HG02870 (cell line): Measurements from ENCODE around the gene PPFIA2.
A peak's percentile ranks its signal among the peaks of the same experiment; 100 is the strongest.

Source experiments
- ATAC-seq: cut with Tn5 transposase; IDR thresholded peaks from one replicate; pipeline ENCODE4 v1.9.1; 2021; ENCODE audit warnings: mild to moderate bottlenecking, moderate library complexity; ENCODE audit not compliant: unreplicated experiment

The PPFIA2 gene

DNA sequence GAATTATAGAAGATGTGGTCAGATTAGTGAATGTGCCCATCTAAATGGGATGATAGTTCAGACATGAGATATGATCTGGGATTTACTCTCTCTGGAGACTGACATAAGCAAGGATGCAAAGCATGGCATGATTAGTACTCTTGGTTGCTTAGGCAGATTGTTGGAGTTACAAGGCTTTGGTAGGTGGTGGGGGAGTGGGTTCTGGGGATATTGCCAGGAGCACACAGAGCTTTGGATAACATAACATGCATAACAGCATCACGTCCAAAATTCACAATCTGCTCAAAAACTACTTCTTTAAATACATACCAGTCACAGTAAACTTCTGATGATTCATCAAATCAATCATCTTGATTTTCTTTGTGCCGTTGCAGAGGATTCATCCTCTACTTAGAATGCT lies 393.9 kb downstream of the PPFIA2 start:
- no peak for ATAC-seq

DNA sequence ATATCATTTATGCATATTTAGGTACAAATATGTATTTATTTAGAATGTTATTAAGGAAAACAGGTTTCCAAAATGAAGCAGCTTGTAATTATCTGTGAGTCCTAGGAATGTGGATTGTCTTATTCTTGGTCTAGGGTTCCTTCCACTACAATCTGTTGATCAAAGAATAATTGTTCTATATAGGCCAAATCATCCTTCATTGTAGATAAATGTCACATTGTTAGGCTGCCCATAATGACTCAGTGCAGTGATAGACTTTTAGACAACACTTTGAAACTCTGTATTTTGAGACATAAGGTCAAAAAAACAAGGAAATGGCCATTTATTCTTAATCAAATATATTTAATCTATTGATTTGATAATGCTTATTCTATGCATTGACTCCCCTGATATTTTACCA lies 398.2 kb downstream of the PPFIA2 start:
- no peak for ATAC-seq

DNA sequence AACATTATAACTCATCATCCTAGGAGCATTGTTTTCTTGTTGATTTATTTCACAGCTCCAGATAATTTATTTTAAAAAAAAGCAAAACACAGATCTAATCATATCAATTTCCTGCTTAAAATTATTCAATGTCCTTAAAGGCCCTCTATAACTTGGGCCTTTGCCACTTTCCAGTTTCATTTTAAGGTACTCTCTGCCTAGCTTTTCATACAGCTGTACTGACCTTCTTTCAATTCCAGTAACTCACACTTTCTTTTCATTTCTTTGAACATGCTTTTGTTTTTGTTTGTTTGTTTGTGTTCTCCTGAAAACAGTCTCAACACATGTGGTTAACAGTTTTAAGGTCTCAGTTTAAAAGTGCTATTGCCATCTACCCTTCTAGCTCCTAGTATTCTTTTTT lies 399.4 kb downstream of the PPFIA2 start:
- ATAC-seq, result no peak

- no peak for ATAC-seq
Observed at GRCh38 chr12:81354327-81354932, 404.7 kb downstream of the PPFIA2 start.

DNA sequence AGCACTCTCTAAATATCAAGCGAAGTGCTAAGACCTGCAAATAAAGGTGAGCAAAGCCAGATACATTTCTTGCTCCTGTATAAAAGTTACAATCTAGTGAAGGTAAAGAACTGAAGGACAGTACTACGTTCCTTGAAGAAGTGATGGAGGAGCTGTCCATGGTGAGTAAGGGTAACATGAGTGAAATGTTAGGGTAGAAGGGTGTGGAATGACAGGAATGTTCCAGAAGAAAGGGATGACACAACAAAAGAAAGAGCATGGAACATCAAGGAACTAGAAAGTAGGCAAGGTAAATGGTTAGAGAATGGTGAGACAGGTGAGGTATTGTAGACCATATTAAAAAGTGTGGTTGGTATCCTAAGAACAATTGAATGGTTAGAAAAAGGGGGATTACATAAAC lies 408.8 kb downstream of the PPFIA2 start:
- ATAC-seq, result no peak

GRCh38 chr12:81347404-81347803 lies 411.7 kb downstream of the PPFIA2 start:
- no peak for ATAC-seq

DNA sequence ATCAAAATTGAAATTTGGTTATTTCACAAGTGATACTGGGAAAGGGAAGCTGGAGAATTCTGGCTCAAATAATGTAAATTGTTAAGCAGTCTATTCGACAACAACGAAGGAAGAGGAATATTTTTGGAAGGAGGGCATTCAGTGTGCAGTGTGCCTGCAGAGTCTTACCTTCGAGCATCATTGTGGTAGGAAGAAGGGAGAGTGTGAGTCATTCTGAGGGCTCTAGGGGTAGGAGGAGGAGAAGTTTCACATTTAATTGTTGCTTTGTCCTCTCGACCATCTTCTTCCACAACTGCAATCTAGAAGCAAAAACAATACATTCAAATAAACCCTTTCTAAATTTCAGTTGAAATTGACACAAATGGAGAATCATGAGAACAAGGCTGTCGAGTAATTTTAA lies 418.2 kb downstream of the PPFIA2 start:
- ATAC-seq, result peak; percentile 47

DNA sequence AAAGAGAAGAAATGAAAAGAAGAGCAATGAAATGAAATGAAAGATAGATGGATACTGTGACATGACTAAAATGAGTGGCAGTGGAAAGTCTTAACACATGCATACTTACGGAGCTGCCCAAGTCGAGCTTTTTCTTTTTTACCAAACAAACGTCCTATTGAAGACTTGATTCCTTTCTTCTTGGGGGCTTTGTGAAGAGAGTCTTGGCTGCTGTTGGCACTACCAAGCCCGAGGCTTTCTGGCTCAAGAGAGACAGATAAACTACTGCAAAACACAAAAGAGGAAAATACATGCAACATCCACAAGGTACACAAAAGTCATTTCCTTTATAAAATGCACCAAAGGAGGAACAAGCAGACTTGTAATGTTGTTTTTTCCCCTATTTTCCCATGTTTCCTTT lies 420.1 kb downstream of the PPFIA2 start:
- ATAC-seq, result no peak

DNA sequence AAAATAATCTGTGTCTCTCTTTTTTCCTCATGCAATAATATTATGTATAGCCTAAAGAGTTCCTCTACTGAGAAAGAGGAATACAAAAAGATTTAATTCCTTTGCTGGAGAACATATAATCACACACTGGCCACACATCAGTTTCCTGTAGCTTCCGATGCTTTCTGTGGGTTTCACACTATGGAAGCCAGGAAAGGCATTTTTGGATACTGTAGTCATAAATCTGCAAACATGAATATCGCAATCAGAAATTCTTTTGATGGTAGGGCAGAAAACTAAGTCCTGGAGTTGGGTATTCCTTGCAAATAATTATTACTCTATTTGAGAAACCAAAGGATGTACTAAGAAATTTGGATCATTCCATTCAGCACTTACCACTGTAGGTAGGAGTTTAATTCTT lies 421.3 kb downstream of the PPFIA2 start:
- ATAC-seq, result no peak

DNA sequence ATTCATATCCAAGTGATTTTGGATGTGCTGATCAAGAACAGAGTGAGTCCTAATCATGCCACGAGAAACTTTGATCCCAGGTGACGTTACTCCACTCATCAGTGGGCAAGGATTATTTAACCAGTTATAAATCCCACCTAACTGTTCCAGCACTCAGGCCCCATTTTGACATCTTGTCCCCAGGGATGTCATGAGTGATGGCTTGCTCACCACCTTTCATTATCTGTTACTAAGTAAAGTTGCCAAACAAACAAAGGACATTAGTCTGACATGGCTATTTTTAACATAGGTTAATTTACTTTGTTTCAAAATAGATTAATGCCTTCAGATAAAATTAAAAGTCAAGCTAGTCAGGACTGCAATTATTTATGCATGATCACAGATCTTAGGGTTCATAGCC lies 425.3 kb downstream of the PPFIA2 start:
- ATAC-seq, result no peak

DNA sequence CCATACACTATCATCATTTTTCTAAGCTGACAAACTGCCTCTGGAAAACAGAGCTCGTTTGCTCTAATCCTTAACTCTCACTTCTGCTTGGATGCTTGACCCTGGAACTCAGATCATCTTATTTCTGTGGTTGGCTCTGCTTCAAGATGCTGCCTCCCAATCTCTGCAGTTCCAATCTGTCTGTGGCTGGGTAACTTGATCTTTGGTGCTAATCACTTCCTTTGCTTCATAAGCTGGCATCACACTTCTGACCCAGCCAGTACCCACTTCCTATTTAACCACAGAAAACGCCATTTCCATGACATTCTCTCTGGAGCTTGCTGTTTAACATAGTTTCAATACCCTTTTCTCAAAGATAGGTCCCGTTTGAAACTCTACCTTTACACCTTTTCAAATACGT lies 427.1 kb downstream of the PPFIA2 start:
- no peak for ATAC-seq

- ATAC-seq, result no peak
Observed at GRCh38 chr12:81330480-81330879, 428.7 kb downstream of the PPFIA2 start.

- ATAC-seq, result peak; percentile 88
Observed at GRCh38 chr12:81329085-81329484, 430.1 kb downstream of the PPFIA2 start.

DNA sequence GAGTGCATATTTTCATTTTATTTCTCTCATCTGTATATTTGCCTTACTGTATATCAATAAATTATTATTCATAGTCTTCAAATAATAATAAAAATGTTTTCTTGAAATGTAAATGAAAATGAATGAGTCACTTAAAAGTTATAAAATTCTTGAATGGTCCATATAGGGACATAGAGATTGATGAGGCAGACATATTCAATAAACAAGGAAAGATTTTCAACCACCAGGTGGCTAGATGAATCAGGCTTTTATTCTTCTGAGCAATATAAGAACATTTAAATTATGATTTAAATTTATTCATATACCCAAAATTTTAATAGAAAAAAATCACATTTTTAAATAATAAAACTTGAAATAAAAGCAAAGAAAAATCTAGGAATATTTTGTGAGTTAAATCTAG lies 431.7 kb downstream of the PPFIA2 start:
- ATAC-seq, result no peak

DNA sequence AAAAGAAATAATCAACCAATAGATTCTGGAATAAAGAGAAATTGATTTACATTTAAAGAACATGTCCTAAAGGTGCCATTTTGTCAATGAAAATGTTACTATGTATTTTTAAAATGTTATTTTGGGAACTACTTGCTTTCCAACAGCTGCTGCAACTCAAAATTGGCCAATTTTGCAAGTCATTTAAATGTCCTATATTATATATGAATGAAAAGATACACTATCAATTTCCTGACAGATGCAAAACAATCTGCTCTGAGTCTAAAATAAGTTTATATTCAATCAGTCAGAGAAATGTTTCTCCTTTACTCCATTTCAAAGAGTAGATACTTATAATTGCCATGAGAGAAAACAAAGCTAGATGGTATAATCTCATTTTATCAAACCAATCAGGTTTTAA lies 434.1 kb downstream of the PPFIA2 start:
- no peak for ATAC-seq

- no peak for ATAC-seq
Observed at GRCh38 chr12:81314903-81315531, 444.1 kb downstream of the PPFIA2 start.

DNA sequence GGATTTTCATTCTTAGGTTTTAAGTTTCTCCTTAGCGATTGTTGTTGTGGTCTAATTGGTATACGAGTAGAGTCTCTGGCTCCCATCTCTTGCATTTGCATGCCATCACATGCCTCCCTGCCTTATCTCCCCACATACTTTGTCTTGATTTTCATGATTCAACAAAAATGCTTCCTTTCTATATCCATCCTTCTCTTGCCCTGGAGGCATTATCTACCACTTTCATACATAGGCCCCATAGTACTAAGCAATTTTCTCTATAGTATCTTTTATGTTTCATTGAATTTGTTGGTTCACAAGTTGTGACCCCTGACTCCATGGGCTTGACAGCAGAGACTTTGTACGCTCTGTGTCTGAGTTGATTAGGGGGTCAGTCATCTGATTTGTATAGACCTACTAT lies 455.2 kb downstream of the PPFIA2 start:
- no peak for ATAC-seq

DNA sequence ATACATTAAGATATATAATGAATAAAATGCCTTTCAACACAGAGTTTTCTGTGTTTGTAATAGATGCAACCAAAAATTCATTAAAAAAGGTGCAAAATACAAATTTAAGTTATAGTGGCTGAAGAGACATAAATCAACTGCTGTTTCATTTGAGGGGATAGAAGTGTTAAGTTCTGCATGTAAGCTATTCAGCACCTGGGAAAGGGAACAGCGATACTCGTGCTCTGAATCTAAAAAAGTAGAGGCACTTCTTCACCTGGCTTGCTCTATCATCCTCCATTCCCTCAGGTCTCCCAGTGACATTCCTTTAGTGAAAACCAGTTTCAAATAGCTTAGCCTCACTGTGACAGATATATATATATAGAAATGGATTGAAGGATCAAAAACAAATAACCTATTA lies 458.7 kb downstream of the PPFIA2 start:
- ATAC-seq, result no peak

GRCh38 chr12:81297601-81298000 lies 461.5 kb downstream of the PPFIA2 start:
- no peak for ATAC-seq

GRCh38 chr12:81296556-81297305 lies 462.4 kb downstream of the PPFIA2 start:
- ATAC-seq, result no peak

- no peak for ATAC-seq
Observed at GRCh38 chr12:81295251-81295650, 463.9 kb downstream of the PPFIA2 start.
